SKM-1 (cell line): Measurements from ENCODE around the gene SDF4.
A peak's percentile ranks its signal among the peaks of the same experiment; 100 is the strongest.

ENCODE experiments used
- DNase-seq: peaks from one replicate; lab custom pipeline; 2025; ENCODE audit not compliant: unreplicated experiment; lab: John Stamatoyannopoulos, UW

Gene SDF4, protein sequence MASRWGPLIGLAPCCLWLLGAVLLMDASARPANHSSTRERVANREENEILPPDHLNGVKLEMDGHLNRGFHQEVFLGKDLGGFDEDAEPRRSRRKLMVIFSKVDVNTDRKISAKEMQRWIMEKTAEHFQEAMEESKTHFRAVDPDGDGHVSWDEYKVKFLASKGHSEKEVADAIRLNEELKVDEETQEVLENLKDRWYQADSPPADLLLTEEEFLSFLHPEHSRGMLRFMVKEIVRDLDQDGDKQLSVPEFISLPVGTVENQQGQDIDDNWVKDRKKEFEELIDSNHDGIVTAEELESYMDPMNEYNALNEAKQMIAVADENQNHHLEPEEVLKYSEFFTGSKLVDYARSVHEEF

DNA sequence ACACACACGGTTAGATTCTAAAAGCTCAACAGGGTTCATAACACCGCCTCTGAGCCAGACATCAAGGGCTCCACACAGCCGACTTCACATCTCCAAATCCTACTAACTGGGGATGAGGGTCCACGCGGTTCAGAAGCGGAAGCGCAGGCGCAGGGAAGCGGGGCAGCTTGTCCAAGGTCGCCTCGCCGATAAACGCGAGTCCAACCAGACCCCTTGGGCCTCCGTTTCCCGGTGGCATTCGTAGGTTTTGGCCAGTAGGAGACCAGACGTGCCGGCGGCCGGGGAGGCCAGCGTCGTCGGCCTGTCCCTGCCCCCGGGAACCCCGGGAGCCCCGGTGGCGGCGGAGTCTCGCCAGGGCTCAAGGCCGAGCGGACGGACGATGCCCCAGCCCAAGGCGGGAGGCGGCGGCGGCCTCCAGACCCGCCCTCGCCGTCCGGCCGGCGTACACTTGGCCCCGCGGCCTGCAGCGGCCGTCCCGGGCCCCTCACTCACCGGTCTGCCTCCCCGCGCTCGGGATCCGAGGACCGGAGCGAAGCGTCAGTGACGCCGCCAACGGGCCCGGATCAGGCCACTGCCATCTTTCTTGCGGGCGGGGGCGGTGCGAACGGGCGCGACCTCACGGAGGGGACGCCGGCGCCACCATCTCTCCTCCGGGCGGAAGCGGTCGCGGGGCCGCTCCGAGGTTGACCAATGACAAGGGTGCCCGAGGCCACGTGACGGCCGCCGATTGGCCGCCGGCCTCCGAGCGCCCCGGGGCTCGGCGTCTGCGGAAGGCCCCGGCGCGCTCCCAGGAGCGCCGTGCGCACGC, at the start of gene SDF4:
TSS of gene SDF4 (minus strand) at position 602 of the 808 bp plus-strand sequence. CDS start 3,229 bp downstream, outside the sequence.
- peak; percentile 79 for DNase-seq

DNA sequence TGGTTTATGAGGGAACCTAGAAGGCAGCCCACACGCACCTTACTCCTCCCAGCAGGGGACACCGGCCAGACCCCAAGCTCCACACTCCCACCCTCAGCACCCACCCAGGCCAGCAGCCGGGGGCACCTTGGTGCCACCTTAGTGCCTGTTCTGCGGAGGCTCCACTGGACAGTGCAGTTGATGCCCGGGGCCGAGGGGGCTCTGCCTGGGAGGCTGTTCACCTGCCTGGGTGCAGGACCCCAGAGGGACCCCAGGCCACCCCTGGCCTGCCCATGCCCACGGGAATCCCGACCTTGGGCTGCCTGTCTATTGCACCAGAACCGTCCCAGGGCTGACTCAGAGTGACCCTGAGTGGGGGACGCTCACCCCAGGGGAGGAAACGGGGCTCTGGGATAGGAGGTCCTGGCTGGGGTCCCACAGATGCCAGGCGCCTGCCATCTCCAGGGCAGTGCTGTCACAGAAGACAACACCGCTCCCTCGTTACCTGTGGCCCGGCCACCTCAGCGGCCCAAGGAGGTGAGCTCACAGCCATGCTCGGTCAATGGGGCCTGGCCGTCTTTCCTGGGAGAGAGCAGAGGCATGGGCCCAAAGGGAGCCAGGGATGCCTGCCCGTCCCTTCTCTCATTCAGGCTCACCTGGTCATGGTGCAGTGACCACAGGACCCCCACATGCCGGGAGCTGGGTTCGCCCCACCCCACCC, 49.1 kb upstream of the SDF4 start:
- DNase-seq, result no peak

DNA sequence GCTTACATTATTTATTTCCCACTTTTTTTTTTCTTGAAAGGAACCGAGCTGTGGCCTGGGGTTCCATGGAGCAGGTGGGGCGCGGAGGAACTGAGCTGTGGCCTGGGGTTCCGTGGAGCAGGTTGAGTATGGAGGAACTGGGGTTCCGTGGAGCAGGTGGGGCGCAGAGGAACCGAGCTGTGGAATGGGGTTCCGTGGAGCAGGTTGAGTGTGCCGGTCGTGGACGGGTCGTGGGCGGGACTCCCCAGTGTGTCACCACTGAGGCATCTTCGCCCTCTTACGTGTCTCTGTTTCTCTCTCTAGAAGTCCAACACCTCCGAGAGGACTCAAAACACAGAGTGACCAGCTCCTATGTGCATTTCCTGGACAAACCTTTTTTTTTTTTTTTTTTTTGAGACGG, 47.2 kb upstream of the SDF4 start:
- no peak for DNase-seq

DNA sequence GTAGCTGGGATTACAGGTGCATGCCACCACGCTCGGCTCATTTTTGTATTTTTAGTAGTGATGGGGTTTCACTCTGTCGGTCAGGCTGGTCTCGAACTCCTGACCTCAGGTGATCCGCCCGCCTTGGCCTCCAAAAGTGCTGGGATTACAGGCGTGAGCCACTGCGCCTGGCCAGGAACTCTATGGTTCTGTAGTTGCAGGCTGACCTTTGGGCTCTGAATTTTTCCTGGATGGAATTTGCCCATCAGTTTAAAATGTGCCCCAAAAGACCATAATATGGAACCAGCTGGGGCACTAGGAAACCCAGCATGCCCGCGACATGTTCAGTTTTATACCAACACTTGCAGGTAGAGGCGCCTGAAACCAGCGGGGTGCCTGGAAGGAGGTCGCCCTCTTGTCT, 46.8 kb upstream of the SDF4 start:
- no peak for DNase-seq

DNA sequence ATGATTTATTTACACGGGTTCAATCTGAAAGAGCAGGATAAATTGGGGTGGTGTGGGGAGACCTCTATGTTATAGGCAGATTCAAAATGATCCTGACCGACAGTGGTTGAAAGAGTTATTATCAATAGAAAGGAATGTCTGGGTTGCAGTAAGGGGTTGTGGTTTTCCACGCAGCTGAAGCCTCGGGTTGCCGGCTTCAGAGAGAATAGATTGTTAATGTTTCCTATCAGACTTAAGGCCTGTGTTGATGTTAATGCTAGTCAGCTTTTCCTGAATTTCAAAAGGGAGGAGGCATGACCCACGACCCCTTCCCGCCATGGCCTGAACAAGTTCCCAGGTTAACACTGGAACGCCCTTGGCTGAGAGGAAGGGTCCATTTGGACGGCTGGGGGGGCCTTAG, 44.0 kb upstream of the SDF4 start:
- DNase-seq, result no peak

DNA sequence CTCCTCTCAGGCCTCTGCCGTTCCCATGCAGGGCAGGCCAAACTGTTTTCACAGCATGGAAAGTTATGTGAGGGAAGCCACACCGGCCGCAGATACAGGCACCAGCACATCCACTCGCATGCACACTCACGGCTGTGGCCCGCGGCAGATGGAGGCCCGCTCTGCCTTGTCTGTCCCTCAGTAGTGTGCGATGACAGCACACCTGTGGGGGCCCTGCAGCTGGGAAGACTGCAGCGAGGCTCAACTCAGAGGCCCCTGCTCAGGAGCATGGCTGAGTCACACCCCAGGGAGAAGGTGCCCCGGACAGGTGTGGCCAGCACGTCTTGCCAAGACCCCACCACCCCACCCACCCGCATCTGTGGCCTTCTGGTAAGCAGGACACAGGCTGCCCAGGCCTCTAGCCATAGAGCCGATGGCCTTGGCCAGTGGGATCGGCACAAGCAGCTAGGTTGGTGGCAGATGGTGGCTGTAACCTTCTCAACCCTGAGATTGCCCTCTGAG, 43.2 kb upstream of the SDF4 start:
- no peak for DNase-seq

DNA sequence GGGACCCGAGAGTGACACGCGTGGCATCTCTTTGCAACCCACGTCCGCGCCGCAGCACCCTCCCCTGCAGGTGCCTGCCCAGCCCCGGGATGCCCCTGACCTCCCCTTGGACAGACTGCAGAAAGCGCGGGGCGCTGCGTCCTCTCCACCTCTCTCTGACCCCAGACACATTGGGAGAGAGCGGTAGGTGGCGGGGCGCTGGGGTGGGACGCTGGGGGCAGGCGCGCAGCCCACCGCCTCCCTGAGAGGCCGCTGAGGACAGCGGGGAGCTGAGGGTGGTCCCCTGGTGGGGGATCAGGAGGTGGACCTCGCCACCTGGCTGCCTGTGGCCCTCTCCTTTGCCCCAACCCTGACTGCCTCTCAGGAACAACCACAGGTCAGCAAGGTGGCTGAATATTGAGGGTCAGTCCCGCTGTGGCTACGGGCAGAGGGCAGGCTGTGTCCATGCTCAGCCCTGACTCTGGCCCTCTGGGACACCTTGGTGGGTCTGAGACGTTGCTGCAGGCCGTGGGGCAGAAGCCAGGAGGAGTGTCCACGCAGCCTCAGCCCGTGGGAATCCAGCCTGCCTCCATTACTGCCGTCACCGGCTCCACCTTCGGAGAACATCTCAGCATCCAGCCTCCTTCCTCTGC, 42.6 kb upstream of the SDF4 start:
- DNase-seq, result no peak

DNA sequence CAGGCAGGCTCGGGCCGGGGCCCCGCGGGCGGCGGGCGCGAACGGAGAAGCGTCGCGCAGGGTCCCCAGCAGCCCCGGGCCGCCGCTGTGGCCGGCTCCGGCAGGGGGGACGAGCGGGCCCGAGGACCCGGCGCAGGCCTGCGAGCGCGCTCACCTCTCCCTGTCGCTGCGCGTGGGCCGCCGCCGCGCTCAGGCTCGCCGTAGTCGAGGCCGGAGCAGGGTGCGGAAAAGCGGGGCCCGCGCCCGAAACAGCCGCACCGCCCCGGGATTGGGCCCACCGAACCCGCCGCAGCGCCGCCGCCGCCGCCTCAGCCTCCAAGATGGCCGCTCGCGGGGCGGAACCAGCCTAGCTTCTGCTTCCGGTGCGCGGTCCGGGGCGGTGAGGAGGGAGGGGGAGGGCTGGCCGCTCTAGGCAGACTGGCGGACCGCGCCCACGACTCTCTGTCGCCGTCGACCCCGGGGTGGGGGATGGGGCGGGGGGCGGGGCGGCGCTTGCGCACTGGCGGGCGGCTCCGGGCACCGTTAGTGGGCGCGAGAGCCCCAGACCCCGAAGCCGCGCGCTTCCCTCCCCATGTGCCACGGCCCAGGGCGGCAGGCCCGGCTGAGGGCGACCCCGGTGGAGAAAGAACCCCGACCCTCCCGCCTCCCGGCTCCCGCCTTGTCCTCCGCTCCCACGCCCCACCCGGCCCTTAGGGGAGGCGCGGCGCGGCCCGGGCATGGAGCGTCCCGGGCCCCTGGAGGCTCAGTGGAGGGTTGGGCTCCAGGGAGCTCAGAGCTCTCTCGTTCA, 41.9 kb upstream of the SDF4 start, which contains the start of gene UBE2J2:
TSS of gene UBE2J2 (minus strand) at position 343 of the 787 bp plus-strand sequence. CDS start 5,862 bp downstream, outside the sequence.
- DNase-seq, result peak; percentile 72

DNA sequence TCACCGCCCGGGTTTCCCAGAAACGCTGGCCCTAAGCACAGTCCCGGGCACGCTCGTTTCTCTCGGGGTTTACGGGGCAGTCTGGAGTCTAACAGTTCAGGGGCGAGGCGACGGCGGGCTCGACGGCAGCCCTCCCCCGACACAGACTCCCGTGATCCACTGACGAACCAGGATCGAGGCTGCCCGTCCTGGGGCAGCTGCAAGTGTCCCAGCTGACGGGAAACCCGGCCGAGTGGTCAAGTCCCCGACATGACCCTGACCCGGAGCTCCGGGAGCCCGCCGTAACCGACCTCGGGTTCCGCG, 41.4 kb upstream of the SDF4 start:
- DNase-seq, result no peak

DNA sequence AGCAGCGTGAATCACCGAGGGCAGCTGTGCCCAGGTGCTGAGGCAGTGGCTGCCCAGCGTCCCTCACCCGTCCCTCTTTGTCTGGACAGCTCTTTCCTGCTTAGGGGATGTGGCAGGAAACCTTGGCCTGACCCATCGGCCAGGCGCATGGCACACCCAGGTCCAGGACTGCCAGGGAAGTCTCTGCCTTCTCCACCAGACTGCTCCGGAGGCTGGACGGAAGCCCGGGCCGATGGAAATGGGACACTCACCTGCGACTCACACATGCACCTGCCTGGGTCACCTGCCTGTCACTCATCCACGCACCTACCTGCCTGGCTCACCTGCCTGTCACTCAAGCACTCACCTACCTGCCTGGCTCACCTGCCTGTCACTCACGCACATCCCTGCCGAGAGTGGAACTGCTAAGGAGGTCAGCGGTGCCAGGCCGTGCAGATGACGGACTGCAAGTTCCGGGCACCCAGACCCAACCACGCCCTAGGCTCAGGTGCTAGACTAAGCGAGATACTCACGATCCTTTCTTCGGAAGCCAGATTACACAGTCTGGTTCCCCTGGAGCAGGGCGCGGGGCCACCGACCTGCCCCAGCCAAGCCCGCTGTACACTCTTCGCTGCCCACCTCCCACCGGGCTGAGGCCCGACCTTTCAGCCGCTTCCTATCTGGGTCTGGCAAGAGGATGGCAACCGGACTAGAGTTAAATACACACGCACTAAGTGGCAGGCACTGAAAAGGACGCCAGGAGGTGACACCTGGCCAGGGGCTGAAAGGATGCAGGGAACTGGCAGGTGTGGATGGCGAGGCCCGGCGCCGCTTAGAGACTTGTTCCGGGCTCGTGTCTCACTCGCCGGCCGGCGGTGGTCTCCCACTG, 40.8 kb upstream of the SDF4 start:
- no peak for DNase-seq

DNA sequence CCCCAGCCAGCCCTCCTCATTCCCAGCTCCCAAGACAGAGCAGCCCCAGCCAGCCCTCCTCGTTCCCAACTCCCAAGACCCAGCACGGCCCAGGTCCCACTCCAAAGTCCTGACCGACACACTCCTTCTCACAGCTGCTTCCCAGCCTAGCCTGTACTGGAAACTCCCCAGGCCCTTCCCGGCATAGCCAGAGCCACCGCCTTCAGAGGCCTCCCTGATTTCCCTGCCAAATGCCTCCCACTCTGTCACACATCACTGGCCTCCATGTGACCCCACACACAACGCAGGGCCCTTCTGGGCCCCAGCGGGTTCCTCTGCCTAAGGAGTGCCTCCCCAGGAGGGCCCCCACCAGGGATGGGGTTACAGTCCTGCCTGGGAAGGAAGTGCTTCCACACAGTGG, 39.0 kb upstream of the SDF4 start:
- DNase-seq, result no peak

DNA sequence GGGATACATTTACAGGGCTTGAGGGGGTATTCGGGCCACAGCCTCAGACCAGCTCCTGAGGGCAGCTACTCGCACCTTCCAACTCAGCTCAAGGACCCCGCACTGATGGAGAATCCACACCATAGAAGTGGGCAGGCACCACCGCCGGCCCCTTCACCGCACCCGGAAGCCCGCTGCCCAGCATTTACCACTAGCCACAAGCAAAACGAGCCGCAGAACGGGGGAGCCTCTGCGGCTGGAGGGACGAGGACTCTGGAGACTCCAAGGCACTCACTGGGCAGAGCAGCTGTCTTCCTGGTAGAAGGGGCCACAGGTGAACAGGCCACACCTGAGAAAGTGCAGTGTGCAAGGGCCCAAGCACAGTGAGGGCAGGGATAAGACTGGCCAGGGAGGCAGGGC, 36.5 kb upstream of the SDF4 start:
- no peak for DNase-seq

DNA sequence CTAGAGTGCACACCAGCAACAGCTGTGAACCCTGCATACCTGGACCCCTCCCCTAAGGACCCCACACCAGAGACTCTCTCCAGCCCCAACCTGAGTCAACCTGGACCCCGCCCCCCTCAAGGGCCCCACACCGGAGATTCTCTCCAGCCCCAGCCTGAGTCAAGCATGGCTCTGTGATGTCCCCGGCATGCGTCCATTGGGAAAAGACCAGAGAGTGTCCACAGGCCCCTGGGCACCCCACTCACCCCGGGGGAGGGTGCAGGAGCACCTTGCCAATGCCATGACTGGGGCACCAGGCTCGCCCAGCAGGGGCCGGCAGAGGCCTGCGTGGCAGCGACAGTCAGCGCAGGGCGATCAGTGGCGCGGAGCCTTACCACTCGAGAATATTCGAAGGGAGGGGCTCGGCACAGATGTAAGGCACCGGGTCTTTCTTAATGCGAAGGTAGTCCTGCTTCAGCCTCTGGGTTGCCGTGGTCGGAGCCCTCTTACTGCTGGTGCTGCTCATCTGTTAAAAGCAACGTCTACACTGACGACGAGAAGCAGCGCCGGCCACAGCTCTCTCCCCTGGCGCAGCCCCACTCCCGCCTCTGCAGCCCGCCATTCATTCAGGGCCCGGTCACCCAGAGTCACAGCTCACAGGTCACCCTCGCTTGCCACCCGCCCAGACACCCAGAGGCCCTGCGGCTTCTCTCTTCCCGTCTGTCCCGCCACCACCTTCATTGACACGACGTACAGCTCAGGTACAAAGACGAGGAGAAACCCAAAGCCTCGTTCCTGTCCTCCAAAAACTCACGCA, 35.9 kb upstream of the SDF4 start:
- DNase-seq, result no peak

DNA sequence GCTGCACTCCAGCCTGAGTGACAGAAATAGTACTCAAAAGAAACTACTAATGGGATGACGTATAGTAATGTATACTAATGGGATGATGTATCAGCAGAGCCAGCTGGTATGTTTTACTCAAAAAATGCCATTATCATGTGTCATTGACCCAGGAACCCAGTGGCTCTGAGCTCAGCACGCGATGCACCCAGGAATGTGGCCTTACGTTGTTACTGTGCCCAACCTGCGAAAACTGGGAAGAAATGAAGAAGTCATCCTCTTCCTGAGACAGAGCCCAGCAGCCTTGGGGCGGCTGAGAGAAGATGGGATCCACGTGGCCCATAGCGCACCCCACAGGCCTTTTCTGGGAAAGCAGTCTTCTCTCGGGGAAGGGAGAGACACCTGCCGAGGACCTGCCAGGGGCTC, 33.1 kb upstream of the SDF4 start:
- no peak for DNase-seq

DNA sequence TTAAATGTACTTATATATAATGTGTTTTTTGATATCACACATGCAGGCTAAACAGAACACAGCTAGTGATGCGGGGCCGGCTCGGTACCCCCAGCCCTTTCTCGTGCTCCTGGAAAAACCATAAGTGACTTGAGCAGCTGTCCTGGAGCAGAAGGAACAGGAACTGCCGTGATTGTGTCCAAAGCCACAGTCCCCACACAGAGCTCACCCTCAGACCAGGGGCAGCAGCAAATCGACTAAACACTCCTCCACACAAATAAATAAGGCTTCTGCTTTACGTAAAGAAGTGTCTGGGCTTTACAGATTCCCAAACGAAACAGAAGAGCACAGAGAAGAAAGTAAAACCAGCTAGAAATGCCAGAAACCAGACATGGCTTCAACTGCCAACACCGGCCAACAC, 32.2 kb upstream of the SDF4 start:
- DNase-seq, result no peak

DNA sequence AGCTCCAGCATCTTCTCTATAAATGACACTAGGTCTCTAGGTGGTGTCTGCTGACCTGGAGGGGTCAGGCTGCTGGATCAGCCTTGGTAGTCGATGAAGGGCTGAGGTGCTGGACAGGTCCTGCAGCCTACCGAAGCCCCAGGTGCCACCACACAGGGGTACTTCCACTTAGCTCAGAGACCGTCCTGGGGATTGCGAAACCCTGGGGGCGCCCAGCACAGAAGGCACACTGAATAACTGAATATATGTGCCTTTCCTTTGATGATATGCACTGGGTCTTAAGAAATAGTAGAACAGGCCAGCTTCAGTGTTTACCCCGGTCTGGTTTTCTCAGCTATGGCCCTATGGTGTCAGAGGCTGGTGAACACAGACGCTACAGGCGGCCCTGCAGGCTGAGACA, 31.0 kb upstream of the SDF4 start:
- DNase-seq, result no peak

DNA sequence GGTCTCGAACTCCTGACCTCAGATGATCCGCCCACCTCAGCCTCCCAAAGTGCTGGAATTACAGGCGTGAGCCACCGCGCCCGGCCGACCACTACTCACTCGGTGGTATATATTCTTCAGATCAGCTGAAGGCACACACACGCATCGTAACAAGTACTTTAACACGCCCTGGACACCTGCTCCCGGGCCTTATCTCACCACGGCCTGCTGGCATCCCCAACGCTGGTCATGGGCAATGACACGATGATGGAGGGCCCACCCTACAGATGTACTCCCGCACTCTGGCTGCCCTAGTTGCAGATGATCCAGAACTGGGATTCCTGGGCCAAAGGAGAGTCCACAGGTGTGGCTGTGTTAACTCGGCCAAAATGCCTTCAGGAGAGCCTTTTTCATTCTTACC, 30.3 kb upstream of the SDF4 start:
- no peak for DNase-seq

DNA sequence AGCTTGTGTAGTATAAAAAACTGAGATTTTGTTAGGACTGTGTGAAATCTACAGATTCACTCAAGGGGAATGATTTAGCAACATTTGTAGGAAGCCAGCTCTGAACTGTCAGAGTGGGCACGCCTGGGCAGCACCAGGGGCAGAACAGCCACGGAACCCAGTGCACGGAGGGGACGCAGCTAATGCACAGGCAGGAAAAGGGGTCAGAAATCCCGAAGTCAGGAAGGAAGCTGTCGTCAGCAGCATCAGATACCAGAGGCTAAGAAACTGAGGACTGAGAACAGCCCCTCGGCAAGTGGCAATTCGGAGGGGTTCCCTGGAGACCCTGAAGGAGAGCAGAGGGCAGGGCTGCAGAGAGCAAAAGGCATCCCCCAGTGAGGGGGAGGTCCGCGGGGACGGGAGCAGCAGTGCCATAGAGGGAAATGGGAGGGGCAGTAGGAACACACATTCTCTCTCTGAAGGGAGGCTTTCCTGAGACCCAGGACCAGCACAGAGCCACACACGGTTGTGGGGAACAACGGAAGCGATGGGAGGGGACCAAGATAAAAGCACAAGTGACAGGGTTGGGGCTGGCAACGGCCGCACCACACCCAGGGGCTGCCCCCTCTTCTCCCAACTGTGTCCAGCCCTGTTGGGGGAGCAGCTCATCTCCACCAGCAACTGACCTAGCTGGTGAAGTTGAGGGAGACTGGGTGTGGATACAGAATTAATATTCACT, 29.2 kb upstream of the SDF4 start:
- DNase-seq, result no peak
